Measurements from ENCODE around the gene RBM42.
"Not testable (repeated sequence)": the region's sequence is repeated elsewhere in the genome, so short reads cannot be mapped to it uniquely, and the experiment has no call there.

The RBM42 gene

GRCh38 chr19:35654828-35655227 is 26.0 kb downstream of the RBM42 start:
- DNase-seq (ENCODE audit: low spot score): not testable (repeated sequence)

- no peak for DNase-seq (ENCODE audit: low spot score)
Observed at GRCh38 chr19:35655600-35655999, 26.8 kb downstream of the RBM42 start.

GRCh38 chr19:35656700-35657099 is 27.9 kb downstream of the RBM42 start:
- no peak for DNase-seq (ENCODE audit: low spot score)

GRCh38 chr19:35657904-35658700 is 29.3 kb downstream of the RBM42 start:
- DNase-seq (ENCODE audit: low spot score): no peak

- no peak for DNase-seq (ENCODE audit: low spot score)
Observed at GRCh38 chr19:35661995-35662340, 33.1 kb downstream of the RBM42 start.

GRCh38 chr19:35663981-35664380 is 35.1 kb downstream of the RBM42 start:
- DNase-seq (ENCODE audit: low spot score): no peak

GRCh38 chr19:35665157-35665556 is 36.3 kb downstream of the RBM42 start:
- DNase-seq (ENCODE audit: low spot score): no peak

GRCh38 chr19:35665604-35666003 is 36.8 kb downstream of the RBM42 start:
- DNase-seq (ENCODE audit: low spot score): no peak

- no peak for DNase-seq (ENCODE audit: low spot score)
Observed at GRCh38 chr19:35666251-35666913, 37.5 kb downstream of the RBM42 start, which contains the start of gene UPK1A. Gene UPK1A (plus strand): TSS chr19:35666517. CDS start chr19:35666813, 296 bp downstream.

- no peak for DNase-seq (ENCODE audit: low spot score)
Observed at GRCh38 chr19:35669566-35669965, 40.7 kb downstream of the RBM42 start.

- DNase-seq (ENCODE audit: low spot score): no peak
Observed at GRCh38 chr19:35669974-35670373, 41.1 kb downstream of the RBM42 start.

- no peak for DNase-seq (ENCODE audit: low spot score)
Observed at GRCh38 chr19:35670686-35671085, 41.9 kb downstream of the RBM42 start.

GRCh38 chr19:35671818-35672217 is 43.0 kb downstream of the RBM42 start:
- DNase-seq (ENCODE audit: low spot score): no peak

- no peak for DNase-seq (ENCODE audit: low spot score)
Observed at GRCh38 chr19:35673121-35673804, 44.4 kb downstream of the RBM42 start.

- no peak for DNase-seq (ENCODE audit: low spot score)
Observed at GRCh38 chr19:35675589-35676140, 46.8 kb downstream of the RBM42 start.

All from Ammon's horn (tissue), 1 donor.